Tibial nerve (tissue), 4 donors: ENCODE data around the gene MAST2.
"Not testable (repeated sequence)": the region's sequence is repeated elsewhere in the genome, so short reads cannot be mapped to it uniquely, and the experiment has no call there.

Experiments
- EP300 ChIP-seq, 2 donors: sonication (generic); formaldehyde crosslinking; IDR thresholded peaks; one replicate each; pipeline ENCODE4 v1.6.1; 2017; ENCODE audit warnings: antibody characterized with exemption in 2 of 2, mild to moderate bottlenecking in 1 of 2
- TF ChIP-seq, protein P1 (sequence below), 5 experiments: fragments of 200-600 bp in 3 of 5; fragments of 450-650 bp in 2 of 5; sonication (generic) in 3 of 5; IDR thresholded peaks; one replicate each; pipeline ENCODE4 v1.5.1; 2016 to 2019; ENCODE audit warnings: antibody characterized with exemption in 5 of 5, mild to moderate bottlenecking in 3 of 5, moderate library complexity in 2 of 5

GRCh38 chr1:45836861-45837260 is 33.4 kb downstream of the MAST2 start:
- TF ChIP-seq, protein P1, sequence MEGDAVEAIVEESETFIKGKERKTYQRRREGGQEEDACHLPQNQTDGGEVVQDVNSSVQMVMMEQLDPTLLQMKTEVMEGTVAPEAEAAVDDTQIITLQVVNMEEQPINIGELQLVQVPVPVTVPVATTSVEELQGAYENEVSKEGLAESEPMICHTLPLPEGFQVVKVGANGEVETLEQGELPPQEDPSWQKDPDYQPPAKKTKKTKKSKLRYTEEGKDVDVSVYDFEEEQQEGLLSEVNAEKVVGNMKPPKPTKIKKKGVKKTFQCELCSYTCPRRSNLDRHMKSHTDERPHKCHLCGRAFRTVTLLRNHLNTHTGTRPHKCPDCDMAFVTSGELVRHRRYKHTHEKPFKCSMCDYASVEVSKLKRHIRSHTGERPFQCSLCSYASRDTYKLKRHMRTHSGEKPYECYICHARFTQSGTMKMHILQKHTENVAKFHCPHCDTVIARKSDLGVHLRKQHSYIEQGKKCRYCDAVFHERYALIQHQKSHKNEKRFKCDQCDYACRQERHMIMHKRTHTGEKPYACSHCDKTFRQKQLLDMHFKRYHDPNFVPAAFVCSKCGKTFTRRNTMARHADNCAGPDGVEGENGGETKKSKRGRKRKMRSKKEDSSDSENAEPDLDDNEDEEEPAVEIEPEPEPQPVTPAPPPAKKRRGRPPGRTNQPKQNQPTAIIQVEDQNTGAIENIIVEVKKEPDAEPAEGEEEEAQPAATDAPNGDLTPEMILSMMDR (IDR thresholded peaks at IDR 0.05) = not testable (repeated sequence)
- TF ChIP-seq EP300 (IDR thresholded peaks at IDR 0.05) = not testable (repeated sequence)
